OCI-LY1 (cell line): Measurements from ENCODE around the gene RPS6KA3.

Source experiments
- H2AFZ ChIP-seq: fragments of 200-600 bp; sonication (generic), shearing (Covaris generic); 2 replicates; pipeline ENCODE4 v1.6.0; 2014; ENCODE audit warnings: antibody characterized with exemption, mild to moderate bottlenecking, low read length
- H3F3A ChIP-seq: fragments of 200-600 bp; sonication (generic), shearing (Covaris generic); 2 replicates; pipeline ENCODE4 v1.6.0; 2014; ENCODE audit warnings: mild to moderate bottlenecking, antibody characterized with exemption, low read length, moderate library complexity; ENCODE audit not compliant: insufficient read depth
- H3K27ac ChIP-seq: fragments of 200-600 bp; sonication (generic); 2 replicates; pipeline ENCODE4 v1.5.1; 2014; ENCODE audit warnings: low read length, mixed run types, mild to moderate bottlenecking, low read depth; ENCODE audit not compliant: poor library complexity, severe bottlenecking
- H3K27me3 ChIP-seq: fragments of 200-600 bp; sonication (generic); 2 replicates; pipeline ENCODE4 v1.6.0; 2014; ENCODE audit warnings: antibody characterized with exemption, mild to moderate bottlenecking, low read length, moderate library complexity; ENCODE audit not compliant: insufficient read depth
- H3K36me3 ChIP-seq: fragments of 200-600 bp; sonication (generic); 2 replicates; pipeline ENCODE4 v1.6.1; 2014; ENCODE audit warnings: mild to moderate bottlenecking, antibody characterized with exemption, low read length, moderate library complexity, mixed read lengths; ENCODE audit not compliant: insufficient read depth
- H3K4me1 ChIP-seq: fragments of 200-600 bp; sonication (generic); 2 replicates; pipeline ENCODE4 v1.5.1; 2014; ENCODE audit warnings: mild to moderate bottlenecking, low read length, moderate library complexity; ENCODE audit not compliant: insufficient read depth, severe bottlenecking
- H3K4me2 ChIP-seq: fragments of 200-600 bp; sonication (generic), shearing (Covaris generic); 2 replicates; pipeline ENCODE4 v1.6.1; 2014; ENCODE audit warnings: low read length
- H3K4me3 ChIP-seq: fragments of 200-600 bp; sonication (generic); 2 replicates; pipeline ENCODE4 v1.5.1; 2014; ENCODE audit warnings: low read length, low read depth, mild to moderate bottlenecking, mixed read lengths; ENCODE audit not compliant: poor library complexity, severe bottlenecking
- H3K79me2 ChIP-seq: fragments of 200-600 bp; shearing (Covaris generic); 2 replicates; pipeline ENCODE4 v1.6.1; 2016; ENCODE audit warnings: mixed run types, low read length, mixed read lengths; ENCODE audit not compliant: insufficient read depth
- H3K9ac ChIP-seq: fragments of 200-600 bp; sonication (generic), shearing (Covaris generic); 2 replicates; pipeline ENCODE4 v1.6.1; 2014; ENCODE audit warnings: mild to moderate bottlenecking, low read length, mixed read lengths
- H3K9me2 ChIP-seq: fragments of 200-600 bp; sonication (generic), shearing (Covaris generic); 2 replicates; pipeline ENCODE4 v1.6.1; 2014; ENCODE audit warnings: low read depth, mild to moderate bottlenecking, low read length, mixed read lengths
- H3K9me3 ChIP-seq: fragments of 200-600 bp; shearing (Covaris generic); 2 replicates; pipeline ENCODE4 v1.6.1; 2014; ENCODE audit warnings: low read length, mixed read lengths
- H4K20me1 ChIP-seq: fragments of 200-600 bp; sonication (generic), shearing (Covaris generic); 2 replicates; pipeline ENCODE4 v1.6.0; 2016; ENCODE audit warnings: mild to moderate bottlenecking, low read length; ENCODE audit not compliant: insufficient read depth
- EZH2 ChIP-seq: fragments of 200-600 bp; sonication (generic), shearing (Covaris generic); IDR thresholded peaks from 2 replicates; pipeline ENCODE4 v1.8.0; 2017; ENCODE audit warnings: borderline replicate concordance, mixed run types, mild to moderate bottlenecking, antibody characterized with exemption, low read length, moderate library complexity, mixed read lengths
- TF ChIP-seq, protein P1 (sequence below): fragments of 200-600 bp; sonication (generic), shearing (Covaris generic); IDR thresholded peaks from 2 replicates; pipeline ENCODE4 v1.5.1; 2017; ENCODE audit warnings: mild to moderate bottlenecking, antibody characterized with exemption, low read length, moderate library complexity, mixed read lengths

RPS6KA3 gene

GRCh38 chrX:20116087-20116576, 150.6 kb downstream of the RPS6KA3 start:
- no peaks in the 10 kb centered on the region for H3K36me3 ChIP-seq
- H2AFZ ChIP-seq = no peak overlapping the region
- H3K27me3 ChIP-seq = no peaks in the 10 kb centered on the region
- no peaks in the 10 kb centered on the region for H3F3A ChIP-seq
- H3K27ac ChIP-seq = no peak overlapping the region
- no peaks in the 10 kb centered on the region for H3K79me2 ChIP-seq
- H3K9me2 ChIP-seq = no peaks in the 10 kb centered on the region
- H4K20me1 ChIP-seq = no peaks in the 10 kb centered on the region
- no peak for TF ChIP-seq EZH2
- TF ChIP-seq, protein P1, sequence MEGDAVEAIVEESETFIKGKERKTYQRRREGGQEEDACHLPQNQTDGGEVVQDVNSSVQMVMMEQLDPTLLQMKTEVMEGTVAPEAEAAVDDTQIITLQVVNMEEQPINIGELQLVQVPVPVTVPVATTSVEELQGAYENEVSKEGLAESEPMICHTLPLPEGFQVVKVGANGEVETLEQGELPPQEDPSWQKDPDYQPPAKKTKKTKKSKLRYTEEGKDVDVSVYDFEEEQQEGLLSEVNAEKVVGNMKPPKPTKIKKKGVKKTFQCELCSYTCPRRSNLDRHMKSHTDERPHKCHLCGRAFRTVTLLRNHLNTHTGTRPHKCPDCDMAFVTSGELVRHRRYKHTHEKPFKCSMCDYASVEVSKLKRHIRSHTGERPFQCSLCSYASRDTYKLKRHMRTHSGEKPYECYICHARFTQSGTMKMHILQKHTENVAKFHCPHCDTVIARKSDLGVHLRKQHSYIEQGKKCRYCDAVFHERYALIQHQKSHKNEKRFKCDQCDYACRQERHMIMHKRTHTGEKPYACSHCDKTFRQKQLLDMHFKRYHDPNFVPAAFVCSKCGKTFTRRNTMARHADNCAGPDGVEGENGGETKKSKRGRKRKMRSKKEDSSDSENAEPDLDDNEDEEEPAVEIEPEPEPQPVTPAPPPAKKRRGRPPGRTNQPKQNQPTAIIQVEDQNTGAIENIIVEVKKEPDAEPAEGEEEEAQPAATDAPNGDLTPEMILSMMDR = no peak
- H3K9me3 ChIP-seq = no peaks in the 10 kb centered on the region
- no peak overlapping the region for H3K4me3 ChIP-seq
- H3K4me1 ChIP-seq = no peaks in the 10 kb centered on the region
- H3K4me2 ChIP-seq = no peak overlapping the region
- H3K9ac ChIP-seq = no peak overlapping the region

DNA sequence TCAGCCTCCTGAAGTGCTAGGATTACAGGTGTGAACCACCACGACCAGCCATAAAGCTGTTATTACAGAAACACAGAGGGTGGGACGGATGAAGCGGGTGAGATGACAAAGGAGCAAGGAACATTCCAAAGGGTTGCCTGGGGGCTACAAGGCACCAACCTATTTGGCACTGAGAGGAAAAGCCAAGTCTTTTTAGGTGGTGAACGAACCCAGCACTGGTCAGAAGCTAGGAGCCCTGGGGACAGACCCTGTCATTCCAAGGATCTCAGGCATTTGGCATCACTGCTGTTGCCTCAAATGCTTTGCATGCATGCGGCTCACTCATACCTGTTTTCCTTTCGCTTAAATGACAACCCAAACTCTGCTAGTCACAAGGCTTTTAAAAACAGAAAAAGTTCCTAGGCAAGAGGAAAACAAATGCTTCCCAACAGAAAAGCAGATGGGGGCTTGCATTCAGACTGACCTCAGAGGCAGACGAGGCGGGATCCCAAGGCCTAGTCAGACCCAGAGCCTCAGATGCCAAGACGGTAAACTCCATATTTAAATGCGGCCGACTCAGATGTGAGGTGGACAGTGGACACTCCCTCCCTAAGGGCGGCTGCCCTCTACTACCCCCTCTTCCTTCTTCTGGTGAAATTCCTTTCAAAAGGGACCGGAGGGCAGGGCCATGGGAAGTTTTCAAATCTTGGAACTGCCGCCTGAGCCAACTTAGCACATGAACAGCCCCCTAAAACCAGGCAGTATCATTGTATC, 154.5 kb downstream of the RPS6KA3 start:
- Histone ChIP-seq H3K27me3 (no peaks in the 10 kb centered on the region), H2AFZ (no peak overlapping the region), H3F3A (no peaks in the 10 kb centered on the region), H3K4me2 (no peak overlapping the region), H3K4me3 (no peak overlapping the region), H3K27ac (no peak overlapping the region), H3K79me2 (no peaks in the 10 kb centered on the region), H4K20me1 (no peaks in the 10 kb centered on the region), H3K9ac (no peak overlapping the region), H3K4me1 (no peaks in the 10 kb centered on the region), H3K9me3 (no peaks in the 10 kb centered on the region), H3K9me2 (no peaks in the 10 kb centered on the region), H3K36me3 (no peaks in the 10 kb centered on the region)
- TF ChIP-seq, protein P1 = no peak
- TF ChIP-seq EZH2 = no peak

GRCh38 chrX:20111271-20111670, 155.4 kb downstream of the RPS6KA3 start:
- H3K27ac ChIP-seq = no peak overlapping the region
- no peak overlapping the region for H2AFZ ChIP-seq
- no peak overlapping the region for H3K4me2 ChIP-seq
- no peaks in the 10 kb centered on the region for H3F3A ChIP-seq
- no peaks in the 10 kb centered on the region for H3K36me3 ChIP-seq
- no peaks in the 10 kb centered on the region for H3K27me3 ChIP-seq
- H3K4me1 ChIP-seq = no peaks in the 10 kb centered on the region
- H3K4me3 ChIP-seq = no peak overlapping the region
- no peaks in the 10 kb centered on the region for H4K20me1 ChIP-seq
- TF ChIP-seq, protein P1 = no peak
- TF ChIP-seq EZH2 = no peak
- H3K79me2 ChIP-seq = no peaks in the 10 kb centered on the region
- H3K9me2 ChIP-seq = no peaks in the 10 kb centered on the region
- H3K9me3 ChIP-seq = no peaks in the 10 kb centered on the region
- no peak overlapping the region for H3K9ac ChIP-seq
